DOHH2 (cell line): Measurements from ENCODE around the gene SERPINA5.

ENCODE experiments used
- H3F3A ChIP-seq: fragments of 200-600 bp; sonication (generic), shearing (Covaris generic); 2 replicates; pipeline ENCODE4 v1.6.0; 2016; ENCODE audit warnings: antibody characterized with exemption, mild to moderate bottlenecking; ENCODE audit not compliant: control insufficient read depth, insufficient read depth
- H3K27ac ChIP-seq: fragments of 200-600 bp; sonication (generic); 2 replicates; pipeline ENCODE4 v1.5.1; 2014; ENCODE audit warnings: low read depth, mild to moderate bottlenecking, low read length, moderate library complexity
- H3K27me3 ChIP-seq: fragments of 200-600 bp; sonication (generic); 2 replicates; pipeline ENCODE4 v1.6.1; 2014; ENCODE audit warnings: mild to moderate bottlenecking, low read length, mixed read lengths; ENCODE audit not compliant: control insufficient read depth
- H3K36me3 ChIP-seq: fragments of 200-600 bp; sonication (generic); 2 replicates; pipeline ENCODE4 v1.6.1; 2014; ENCODE audit warnings: mild to moderate bottlenecking, low read length, moderate library complexity, mixed read lengths; ENCODE audit not compliant: control insufficient read depth
- H3K4me1 ChIP-seq: fragments of 200-600 bp; sonication (generic); 2 replicates; pipeline ENCODE4 v1.6.1; 2014; ENCODE audit warnings: mild to moderate bottlenecking, low read length, mixed read lengths; ENCODE audit not compliant: control insufficient read depth
- H3K4me2 ChIP-seq: fragments of 200-600 bp; sonication (generic); 2 replicates; pipeline ENCODE4 v1.6.0; 2014; ENCODE audit warnings: mild to moderate bottlenecking, low read length, moderate library complexity
- H3K4me3 ChIP-seq: fragments of 200-600 bp; sonication (generic); 2 replicates; pipeline ENCODE4 v1.5.1; 2014; ENCODE audit warnings: mild to moderate bottlenecking, low read length, mixed read lengths
- H3K79me2 ChIP-seq: fragments of 200-600 bp; sonication (generic); 2 replicates; pipeline ENCODE4 v1.6.1; 2014; ENCODE audit warnings: mild to moderate bottlenecking, low read length, mixed read lengths; ENCODE audit not compliant: control insufficient read depth
- H3K9me2 ChIP-seq: fragments of 200-600 bp; sonication (generic); replicated peaks from 2 replicates; pipeline ENCODE4 v1.6.1; 2014; ENCODE audit warnings: mild to moderate bottlenecking, low read length, mixed read lengths; ENCODE audit not compliant: control insufficient read depth
- H3K9me3 ChIP-seq: fragments of 200-600 bp; sonication (generic); 2 replicates; pipeline ENCODE4 v1.6.1; 2014; ENCODE audit warnings: antibody characterized with exemption, low read length, mixed read lengths; ENCODE audit not compliant: control insufficient read depth, insufficient read depth
- H4K20me1 ChIP-seq: fragments of 200-600 bp; sonication (generic); 2 replicates; pipeline ENCODE4 v1.6.0; 2014; ENCODE audit warnings: low read depth, mild to moderate bottlenecking, antibody characterized with exemption, low read length, moderate library complexity; ENCODE audit not compliant: control insufficient read depth, insufficient read depth
- CTCF ChIP-seq: fragments of 200-600 bp; sonication (generic); IDR thresholded peaks from one replicate; pipeline ENCODE4 v1.5.1; 2014; ENCODE audit warnings: antibody characterized with exemption, mild to moderate bottlenecking, low read depth, low read length; ENCODE audit not compliant: poor library complexity, severe bottlenecking
- EZH2phosphoT487 ChIP-seq: fragments of 200-600 bp; sonication (generic); IDR thresholded peaks from 2 replicates; pipeline ENCODE4 v1.6.1; 2017; ENCODE audit warnings: borderline replicate concordance, mild to moderate bottlenecking, antibody characterized with exemption, low read length, moderate library complexity, mixed read lengths

Gene SERPINA5

GRCh38 chr14:94540031-94540794 is 41.0 kb upstream of the SERPINA5 start:
- H3K27me3 ChIP-seq, result peaks cover 6% of the 10 kb centered on the region
- no peak overlapping the region for H3K4me2 ChIP-seq
- H3F3A ChIP-seq, result no peaks in the 10 kb centered on the region
- TF ChIP-seq CTCF, result no peak
- no peaks in the 10 kb centered on the region for H3K36me3 ChIP-seq
- no peaks in the 10 kb centered on the region for H3K9me3 ChIP-seq
- no peaks in the 10 kb centered on the region for H4K20me1 ChIP-seq
- H3K79me2 ChIP-seq, result no peaks in the 10 kb centered on the region
- H3K4me1 ChIP-seq, result peaks cover 22% of the 10 kb centered on the region
- no peaks in the 10 kb centered on the region for H3K9me2 ChIP-seq
- H3K4me3 ChIP-seq, result no peak overlapping the region
- no peak overlapping the region for H3K27ac ChIP-seq

DNA sequence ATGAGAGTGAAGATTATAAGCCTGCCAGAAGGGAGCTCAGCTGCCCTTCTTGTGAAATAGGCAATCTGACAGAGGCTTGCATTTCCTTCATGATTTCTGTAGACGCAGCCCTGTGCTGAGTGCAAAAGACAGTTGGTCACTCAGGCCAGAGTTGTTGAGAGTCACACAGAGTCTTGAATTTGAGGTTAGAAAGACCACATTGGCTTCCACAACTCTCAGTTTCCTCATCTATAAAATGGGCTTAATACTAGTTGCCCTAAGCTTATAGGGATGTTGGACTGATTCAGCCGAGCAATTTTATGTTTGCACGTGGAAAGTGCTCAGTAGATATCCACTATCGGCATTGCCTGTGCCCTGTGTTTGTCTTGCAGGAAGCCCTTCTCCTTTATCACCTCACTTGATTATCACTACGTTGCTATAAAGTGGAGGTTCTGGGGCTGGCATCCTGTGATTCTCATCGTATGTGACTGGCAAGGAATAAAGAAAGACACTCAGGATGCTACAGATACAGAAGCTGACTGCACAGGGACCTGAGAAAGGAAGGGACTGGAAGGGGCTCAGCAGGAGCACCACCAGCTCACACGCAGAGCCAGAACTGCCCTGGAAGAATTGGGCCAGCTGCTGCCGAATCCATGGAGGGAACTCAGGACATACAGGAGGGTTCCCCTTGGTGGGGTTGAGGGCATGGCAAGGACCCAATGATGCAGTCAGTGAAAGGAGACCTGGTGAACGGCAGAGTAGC is 39.8 kb upstream of the SERPINA5 start:
- TF ChIP-seq CTCF (no peak), EZH2phosphoT487 (no peak)
- H3K79me2 ChIP-seq, result no peaks in the 10 kb centered on the region
- H3K4me1 ChIP-seq, result peaks cover 14% of the 10 kb centered on the region
- no peaks in the 10 kb centered on the region for H4K20me1 ChIP-seq
- no peaks in the 10 kb centered on the region for H3F3A ChIP-seq
- no peak overlapping the region for H3K27ac ChIP-seq
- H3K9me3 ChIP-seq, result no peaks in the 10 kb centered on the region
- H3K4me2 ChIP-seq, result no peak overlapping the region
- no peaks in the 10 kb centered on the region for H3K36me3 ChIP-seq
- no peaks in the 10 kb centered on the region for H3K9me2 ChIP-seq
- no peak overlapping the region for H3K4me3 ChIP-seq
- peaks cover 6% of the 10 kb centered on the region for H3K27me3 ChIP-seq

GRCh38 chr14:94542111-94542810 is 39.0 kb upstream of the SERPINA5 start:
- Histone ChIP-seq H3K79me2 (no peaks in the 10 kb centered on the region), H3F3A (no peaks in the 10 kb centered on the region), H3K27me3 (peaks cover 6% of the 10 kb centered on the region), H3K27ac (no peak overlapping the region), H3K9me2 (no peaks in the 10 kb centered on the region), H3K4me3 (no peak overlapping the region), H3K4me1 (peaks cover 10% of the 10 kb centered on the region), H3K36me3 (no peaks in the 10 kb centered on the region), H3K9me3 (no peaks in the 10 kb centered on the region), H3K4me2 (no peak overlapping the region), H4K20me1 (no peaks in the 10 kb centered on the region)
- TF ChIP-seq CTCF, result no peak
- no peak for TF ChIP-seq EZH2phosphoT487
